ENCODE results near the gene TMEM45A.

The TMEM45A gene

DNA sequence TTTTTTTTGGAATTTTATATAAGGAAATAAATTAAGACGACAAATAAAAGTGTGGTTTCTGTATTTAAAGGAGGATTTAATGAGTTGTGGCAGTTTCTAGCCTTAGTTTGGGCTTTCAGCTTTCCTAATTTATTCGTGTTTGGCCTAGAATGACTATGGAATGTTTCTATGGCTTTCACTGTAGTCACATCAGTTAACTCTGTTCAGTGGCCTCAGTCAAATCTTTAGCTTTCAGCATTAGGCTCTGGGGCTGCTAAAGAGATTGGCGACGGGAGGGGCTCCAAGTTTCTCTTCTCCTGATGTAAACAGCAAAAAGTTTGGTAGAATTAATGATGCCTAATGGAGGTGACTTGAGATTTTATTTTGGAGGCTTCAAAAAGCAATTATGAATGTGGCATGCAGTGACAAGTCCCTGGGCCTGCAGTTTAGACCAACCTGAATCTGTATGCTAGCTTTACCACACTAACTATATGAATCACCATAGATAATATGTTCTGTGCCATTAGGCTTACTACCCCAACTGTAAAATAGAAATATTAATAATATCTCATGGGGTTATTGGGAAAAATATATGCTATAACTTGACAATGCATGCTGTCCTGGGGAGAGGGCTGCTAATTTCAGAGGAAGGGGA, 69.9 kb downstream of the TMEM45A start:
- H3K36me3 Mint-ChIP-seq (ENCODE audit: low read depth): peaks cover 8% of the 10 kb centered on the region
- H3K4me3 Mint-ChIP-seq: no peak overlapping the region
- H3K27me3 Mint-ChIP-seq (ENCODE audit: low read depth): no peaks in the 10 kb centered on the region
- TF ChIP-seq, protein P1, sequence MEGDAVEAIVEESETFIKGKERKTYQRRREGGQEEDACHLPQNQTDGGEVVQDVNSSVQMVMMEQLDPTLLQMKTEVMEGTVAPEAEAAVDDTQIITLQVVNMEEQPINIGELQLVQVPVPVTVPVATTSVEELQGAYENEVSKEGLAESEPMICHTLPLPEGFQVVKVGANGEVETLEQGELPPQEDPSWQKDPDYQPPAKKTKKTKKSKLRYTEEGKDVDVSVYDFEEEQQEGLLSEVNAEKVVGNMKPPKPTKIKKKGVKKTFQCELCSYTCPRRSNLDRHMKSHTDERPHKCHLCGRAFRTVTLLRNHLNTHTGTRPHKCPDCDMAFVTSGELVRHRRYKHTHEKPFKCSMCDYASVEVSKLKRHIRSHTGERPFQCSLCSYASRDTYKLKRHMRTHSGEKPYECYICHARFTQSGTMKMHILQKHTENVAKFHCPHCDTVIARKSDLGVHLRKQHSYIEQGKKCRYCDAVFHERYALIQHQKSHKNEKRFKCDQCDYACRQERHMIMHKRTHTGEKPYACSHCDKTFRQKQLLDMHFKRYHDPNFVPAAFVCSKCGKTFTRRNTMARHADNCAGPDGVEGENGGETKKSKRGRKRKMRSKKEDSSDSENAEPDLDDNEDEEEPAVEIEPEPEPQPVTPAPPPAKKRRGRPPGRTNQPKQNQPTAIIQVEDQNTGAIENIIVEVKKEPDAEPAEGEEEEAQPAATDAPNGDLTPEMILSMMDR (IDR thresholded peaks at IDR 0.05; ENCODE audit: unreplicated experiment in 3 of 3): no peak
- peaks cover 24% of the 10 kb centered on the region for H3K4me1 Mint-ChIP-seq
- no peak overlapping the region for H3K27ac Mint-ChIP-seq
- H3K9me3 Mint-ChIP-seq: no peaks in the 10 kb centered on the region

- TF ChIP-seq, protein P1 (IDR thresholded peaks at IDR 0.05; ENCODE audit: unreplicated experiment in 3 of 3): no peak
- H3K9me3 Mint-ChIP-seq: no peaks in the 10 kb centered on the region
- H3K27ac Mint-ChIP-seq: no peak overlapping the region
- no peak overlapping the region for H3K4me3 Mint-ChIP-seq
- peaks cover 5% of the 10 kb centered on the region for H3K36me3 Mint-ChIP-seq (ENCODE audit: low read depth)
- H3K4me1 Mint-ChIP-seq: peaks cover 20% of the 10 kb centered on the region
- no peaks in the 10 kb centered on the region for H3K27me3 Mint-ChIP-seq (ENCODE audit: low read depth)
These were observed 70.8 kb downstream of the TMEM45A start for GRCh38 chr3:100563228-100563627.

- H3K36me3 Mint-ChIP-seq (ENCODE audit: low read depth): peaks cover 5% of the 10 kb centered on the region
- no peaks in the 10 kb centered on the region for H3K9me3 Mint-ChIP-seq
- no peak overlapping the region for H3K4me3 Mint-ChIP-seq
- H3K27ac Mint-ChIP-seq: no peak overlapping the region
- peaks cover 20% of the 10 kb centered on the region for H3K4me1 Mint-ChIP-seq
- no peaks in the 10 kb centered on the region for H3K27me3 Mint-ChIP-seq (ENCODE audit: low read depth)
- TF ChIP-seq, protein P1 (IDR thresholded peaks at IDR 0.05; ENCODE audit: unreplicated experiment in 3 of 3): no peak
These were observed 71.3 kb downstream of the TMEM45A start for GRCh38 chr3:100563652-100564211.

DNA sequence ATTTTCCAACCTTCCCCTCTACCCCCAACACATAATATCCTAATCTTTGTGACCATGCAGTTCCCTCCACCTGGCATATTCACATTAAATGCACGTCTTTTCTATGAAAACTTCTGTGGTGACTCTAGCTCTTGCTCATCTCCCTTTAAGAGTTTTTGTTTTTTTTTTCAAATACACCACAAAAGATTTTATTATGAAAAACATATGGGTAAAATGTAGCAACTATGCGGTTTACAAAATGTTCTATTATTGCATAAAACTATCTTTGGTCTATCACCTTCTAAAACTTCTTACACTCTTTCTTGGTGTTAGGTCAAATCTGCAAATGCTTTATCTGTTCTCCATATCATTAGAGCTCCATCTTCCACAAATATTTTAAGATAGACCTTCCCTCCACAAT, 78.4 kb downstream of the TMEM45A start:
- no peak overlapping the region for H3K27ac Mint-ChIP-seq
- no peaks in the 10 kb centered on the region for H3K4me1 Mint-ChIP-seq
- no peak overlapping the region for H3K4me3 Mint-ChIP-seq
- TF ChIP-seq, protein P1 (IDR thresholded peaks at IDR 0.05; ENCODE audit: unreplicated experiment in 3 of 3): no peak
- peaks cover 31% of the 10 kb centered on the region for H3K36me3 Mint-ChIP-seq (ENCODE audit: low read depth)
- peaks cover 2% of the 10 kb centered on the region for H3K9me3 Mint-ChIP-seq
- H3K27me3 Mint-ChIP-seq (ENCODE audit: low read depth): no peaks in the 10 kb centered on the region

DNA sequence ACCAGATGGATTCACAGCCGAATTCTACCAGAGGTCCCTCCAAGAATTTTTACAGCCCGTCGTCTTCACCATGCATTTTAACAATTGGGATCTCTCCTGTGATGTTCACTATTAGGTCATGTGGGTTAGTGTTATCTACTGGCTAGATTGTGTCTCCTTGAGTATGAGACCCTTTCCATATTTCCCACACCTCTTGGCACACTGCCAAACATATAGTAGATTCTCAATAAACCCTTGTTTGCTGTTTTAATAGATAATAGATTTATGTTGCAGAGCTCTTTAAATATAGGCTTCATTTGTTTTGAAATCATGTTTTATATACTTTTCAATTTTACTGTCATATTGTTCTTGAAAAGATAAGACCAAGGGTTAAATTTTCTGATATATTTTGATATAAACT, 82.1 kb downstream of the TMEM45A start:
- H3K4me1 Mint-ChIP-seq: no peaks in the 10 kb centered on the region
- H3K36me3 Mint-ChIP-seq (ENCODE audit: low read depth): peaks cover 28% of the 10 kb centered on the region
- TF ChIP-seq, protein P1 (IDR thresholded peaks at IDR 0.05; ENCODE audit: unreplicated experiment in 3 of 3): no peak
- H3K9me3 Mint-ChIP-seq: peaks cover 2% of the 10 kb centered on the region
- H3K27ac Mint-ChIP-seq: no peak overlapping the region
- H3K4me3 Mint-ChIP-seq: no peak overlapping the region
- no peaks in the 10 kb centered on the region for H3K27me3 Mint-ChIP-seq (ENCODE audit: low read depth)

GRCh38 chr3:100575704-100576103, 83.3 kb downstream of the TMEM45A start:
- no peaks in the 10 kb centered on the region for H3K4me1 Mint-ChIP-seq
- no peak overlapping the region for H3K4me3 Mint-ChIP-seq
- TF ChIP-seq, protein P1 (IDR thresholded peaks at IDR 0.05; ENCODE audit: unreplicated experiment in 3 of 3): no peak
- no peak overlapping the region for H3K27ac Mint-ChIP-seq
- peaks cover 2% of the 10 kb centered on the region for H3K9me3 Mint-ChIP-seq
- H3K36me3 Mint-ChIP-seq (ENCODE audit: low read depth): peaks cover 22% of the 10 kb centered on the region
- no peaks in the 10 kb centered on the region for H3K27me3 Mint-ChIP-seq (ENCODE audit: low read depth)
